Activated CD4-positive, alpha-beta T cell treated with anti-CD3 and anti-CD28 coated beads for 36 hours (primary cell): ENCODE data around the gene OR2F1. TPM values are rescaled to one million over a fixed set of nuclear protein-coding genes. Genes with fewer than 3 reads are reported as not detected.
"Not testable (repeated sequence)": the region's sequence is repeated elsewhere in the genome, so short reads cannot be mapped to it uniquely, and the experiment has no call there.

ENCODE experiments used
- ATAC-seq: fragments of 200-7000 bp; cut with Tn5 transposase; one replicate; pipeline ENCODE4 v1.10.0; 2021; ENCODE audit warnings: mild to moderate bottlenecking, moderate library complexity
- CTCF ChIA-PET: fragments of 350-600 bp; sonication (Branson Sonifier 250); formaldehyde crosslinking; loops from one replicate; lab custom pipeline; 2021; ENCODE audit warnings: antibody characterized with exemption; lab: Charles Lee
- POLR2A ChIA-PET: fragments of 350-600 bp; sonication (Branson Sonifier 250); formaldehyde crosslinking; loops from one replicate; lab custom pipeline; 2021; ENCODE audit warnings: antibody characterized with exemption, inconsistent platforms; lab: Charles Lee
- DNase-seq: peaks from one replicate; pipeline ENCODE4 v3.0.0-alpha.2; 2020
- H3K27ac Mint-ChIP-seq: one replicate; pipeline ENCODE4 v1.8.0; 2021; ENCODE audit warnings: mixed read lengths
- H3K27me3 Mint-ChIP-seq: one replicate; pipeline ENCODE4 v1.8.0; 2021; ENCODE audit warnings: mixed read lengths
- H3K36me3 Mint-ChIP-seq: one replicate; pipeline ENCODE4 v1.8.0; 2021; ENCODE audit warnings: low read depth, mixed read lengths
- H3K4me1 Mint-ChIP-seq: one replicate; pipeline ENCODE4 v1.8.0; 2021; ENCODE audit warnings: mixed read lengths
- H3K4me3 Mint-ChIP-seq: one replicate; pipeline ENCODE4 v1.8.0; 2021; ENCODE audit warnings: mild to moderate bottlenecking, moderate library complexity, mixed read lengths
- H3K9me3 Mint-ChIP-seq: one replicate; pipeline ENCODE4 v1.8.0; 2021; ENCODE audit warnings: low read depth, mixed read lengths
- intact Hi-C, 2 experiments: fragments of 100-400 bp; cut with DNase I in 1 of 2; cut with micrococcal nuclease in 1 of 2; formaldehyde crosslinking; loops; one replicate each; pipeline versions ENCODE4 v1.14.2 to v1.15.1; 2022 to 2024; cut with DNase I, micrococcal nuclease
- total RNA-seq, 2 experiments: library from RNA; stranded (reverse); gene quantifications; one replicate each; pipeline ENCODE4 v1.2.3, GENCODE V29; 2021

Gene OR2F1
- total RNA-seq, 2 experiments from 2014 or later = not detected

DNA sequence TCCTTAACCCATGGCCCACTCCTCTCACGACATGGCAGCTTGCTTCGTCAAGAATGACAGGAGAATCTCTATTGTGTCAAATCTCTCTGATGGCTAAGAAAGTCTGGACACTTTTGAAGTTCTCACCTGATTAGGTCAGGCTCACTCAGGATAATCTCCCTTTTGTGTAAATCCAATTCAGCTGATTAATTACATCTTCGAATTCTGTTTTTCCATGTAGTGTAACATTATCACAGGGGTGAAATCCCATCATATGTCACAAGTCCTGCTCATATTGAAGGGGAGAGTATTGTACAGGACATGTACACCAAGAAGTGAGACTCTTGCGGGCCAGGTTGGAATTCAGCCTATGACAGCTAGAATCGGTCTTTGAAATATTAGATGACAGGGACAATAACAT is 29.3 kb downstream of the OR2F1 start:
- intact Hi-C loops = no loop called here
- POLR2A ChIA-PET = interaction anchor here (0.6 to 0.7 kb wide), 3 partner anchors 7 to 626 kb away, joined by 3 to 5 read pairs (median 4); no protein-coding TSS in a partner anchor
- Mint-ChIP-seq H3K36me3 (no peaks in the 10 kb centered on the region), H3K4me3 (no peak overlapping the region), H3K27ac (no peak overlapping the region), H3K4me1 (peaks cover 6% of the 10 kb centered on the region), H3K27me3 (peaks cover 2% of the 10 kb centered on the region), H3K9me3 (peaks cover 2% of the 10 kb centered on the region)
- DNase-seq (no peak), ATAC-seq (no peak)
- CTCF ChIA-PET = no interaction called here

DNA sequence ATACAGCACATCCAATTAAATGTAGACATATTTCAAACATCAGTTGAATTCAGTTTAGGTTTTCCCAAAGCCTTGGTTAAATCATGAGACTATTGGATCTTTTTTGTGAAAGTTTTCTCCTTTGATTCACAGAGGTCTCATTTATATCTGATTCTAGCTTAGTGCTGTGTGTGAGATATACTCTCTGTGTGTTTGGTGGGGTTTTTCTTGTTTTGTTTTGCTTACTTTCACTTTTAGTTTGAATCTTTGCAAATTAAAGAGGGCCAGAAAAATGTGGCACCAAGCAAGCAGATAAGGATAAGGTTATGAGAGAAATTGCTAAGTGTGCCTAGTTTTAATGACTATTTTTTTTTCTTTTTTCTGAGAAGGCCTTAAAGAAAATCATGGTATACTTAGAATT is 32.9 kb downstream of the OR2F1 start:
- CTCF ChIA-PET = no interaction called here
- Mint-ChIP-seq H3K4me3 (no peak overlapping the region), H3K27me3 (peaks cover 10% of the 10 kb centered on the region), H3K27ac (no peak overlapping the region), H3K36me3 (no peaks in the 10 kb centered on the region), H3K4me1 (peaks cover 6% of the 10 kb centered on the region), H3K9me3 (peaks cover 11% of the 10 kb centered on the region)
- POLR2A ChIA-PET = no interaction called here
- no peak for ATAC-seq
- no peak for DNase-seq
- intact Hi-C loops = no loop called here

DNA sequence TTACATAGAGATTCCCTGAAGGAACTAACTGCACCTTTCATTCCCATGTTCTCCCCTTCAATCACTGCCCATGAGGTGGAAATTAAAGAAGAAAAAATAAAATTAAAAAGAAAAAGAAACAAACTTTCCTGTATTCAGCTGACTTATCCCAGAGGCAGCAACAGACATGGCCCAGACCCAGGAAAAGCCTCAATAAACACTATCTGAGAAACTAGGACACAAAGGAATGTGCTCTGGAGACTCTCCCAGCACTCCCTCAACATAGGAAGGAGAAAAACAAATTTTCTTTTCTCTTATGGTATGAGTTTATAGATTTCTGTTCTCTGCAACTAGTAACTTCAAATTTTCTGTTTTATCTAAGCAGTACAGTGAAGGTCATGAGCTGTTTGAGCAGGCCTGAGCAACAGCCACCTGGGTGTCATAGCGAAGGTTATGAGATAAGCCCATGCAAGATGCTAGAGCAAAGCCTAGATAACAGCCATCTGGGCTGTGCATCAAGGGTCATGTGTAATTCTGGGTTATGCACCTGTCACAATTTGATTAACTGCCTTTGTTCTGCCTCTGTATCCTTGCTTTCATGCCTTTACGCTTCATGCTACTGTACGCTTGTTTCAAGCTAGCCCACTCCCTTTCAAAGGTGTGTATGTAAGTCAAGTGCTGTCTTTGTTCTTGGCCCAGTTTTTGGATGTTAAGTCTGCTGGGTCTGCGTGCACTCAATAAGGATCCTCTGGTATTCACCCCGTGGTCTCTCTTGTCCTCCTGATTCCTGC is 34.5 kb downstream of the OR2F1 start:
- CTCF ChIA-PET = no interaction called here

DNA sequence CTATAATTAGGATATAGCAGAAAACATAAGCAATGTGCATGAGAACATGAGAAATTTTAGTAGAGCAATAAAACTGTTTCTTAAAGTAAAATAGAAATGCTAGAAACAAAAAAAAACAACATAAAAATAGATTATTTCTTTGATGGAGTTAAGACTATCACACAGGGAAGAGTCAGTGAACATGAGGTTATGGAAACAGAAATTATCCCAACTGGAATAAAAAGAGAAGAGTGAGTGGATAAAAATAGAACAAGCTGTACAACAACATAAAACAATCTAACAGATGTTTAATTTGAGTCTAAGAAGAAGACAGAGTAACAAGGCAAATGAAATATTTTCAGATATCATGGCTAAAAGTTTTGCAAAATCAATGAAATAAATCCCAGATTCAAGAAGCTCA is 38.0 kb downstream of the OR2F1 start:
- Mint-ChIP-seq H3K36me3 (no peaks in the 10 kb centered on the region), H3K4me1 (peaks cover 2% of the 10 kb centered on the region), H3K27me3 (peaks cover 12% of the 10 kb centered on the region), H3K27ac (no peak overlapping the region), H3K4me3 (no peak overlapping the region), H3K9me3 (peaks cover 11% of the 10 kb centered on the region)
- ChIA-PET CTCF (no interaction called here), POLR2A (no interaction called here)
- DNase-seq (no peak), ATAC-seq (no peak)
- intact Hi-C loops = no loop called here

More for the DNA sequence above, 34.5 kb downstream of the OR2F1 start:
- no peak for DNase-seq
- H3K4me1 Mint-ChIP-seq = peaks cover 6% of the 10 kb centered on the region
- H3K4me3 Mint-ChIP-seq = no peak overlapping the region
- POLR2A ChIA-PET = no interaction called here
- H3K36me3 Mint-ChIP-seq = no peaks in the 10 kb centered on the region
- peaks cover 12% of the 10 kb centered on the region for H3K27me3 Mint-ChIP-seq
- H3K9me3 Mint-ChIP-seq = peaks cover 11% of the 10 kb centered on the region
- no peak for ATAC-seq
- intact Hi-C loops = no loop called here
- H3K27ac Mint-ChIP-seq = no peak overlapping the region

DNA sequence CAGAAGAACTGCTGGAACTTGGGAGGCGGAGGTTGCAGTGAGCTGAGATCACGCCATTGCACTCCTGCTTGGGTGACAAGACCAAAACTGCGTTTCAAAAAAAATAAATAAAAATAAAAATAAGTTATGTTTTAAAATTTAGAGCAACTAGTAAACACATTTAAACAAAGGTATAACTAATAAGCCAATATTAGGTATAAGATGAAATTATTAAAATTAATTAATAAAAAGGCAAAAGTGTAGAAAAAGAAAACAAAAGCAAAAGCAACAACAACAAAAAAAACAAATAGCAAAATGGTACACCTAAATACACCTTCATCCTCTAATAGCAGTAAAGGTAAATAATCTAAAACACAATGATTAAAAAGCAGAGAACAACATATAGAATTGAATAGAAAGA is 39.3 kb downstream of the OR2F1 start:
- H3K4me1 Mint-ChIP-seq = no peaks in the 10 kb centered on the region
- ATAC-seq (no peak), DNase-seq (no peak)
- POLR2A ChIA-PET = no interaction called here
- no peak overlapping the region for H3K27ac Mint-ChIP-seq
- CTCF ChIA-PET = no interaction called here
- no peak overlapping the region for H3K4me3 Mint-ChIP-seq
- H3K36me3 Mint-ChIP-seq = no peaks in the 10 kb centered on the region
- peaks cover 8% of the 10 kb centered on the region for H3K9me3 Mint-ChIP-seq
- intact Hi-C loops = no loop called here
- H3K27me3 Mint-ChIP-seq = peaks cover 12% of the 10 kb centered on the region

DNA sequence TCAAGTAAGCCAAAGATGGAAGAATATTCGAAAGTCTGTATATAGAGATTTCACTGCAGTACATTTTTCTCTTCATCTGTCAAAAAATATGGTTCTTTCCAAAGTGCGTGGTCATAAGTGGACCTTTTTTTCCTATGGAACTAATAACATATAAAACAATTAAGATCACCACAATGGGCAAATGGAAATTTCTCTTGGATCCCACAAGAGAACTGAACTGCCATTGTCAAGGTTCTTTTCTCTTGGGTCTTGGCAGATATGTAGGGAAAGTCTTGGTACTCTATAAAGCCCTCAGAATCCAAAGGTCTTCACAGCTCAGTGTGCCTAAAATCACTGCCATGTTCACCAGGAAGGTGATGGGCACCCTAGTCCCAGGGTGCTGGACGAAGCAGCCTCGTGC is 45.4 kb downstream of the OR2F1 start, which contains the start of gene OR6B1:
OR6B1 (plus strand) TSS at position 301 of the 400 bp plus-strand sequence. CDS start 3,677 bp downstream, outside the sequence.
- Mint-ChIP-seq H3K27ac (no peak within 1 kb of the TSS), H3K9me3 (no peaks in the 10 kb centered on the region), H3K27me3 (peaks cover 10% of the 10 kb centered on the region), H3K36me3 (no peaks in the 10 kb centered on the region), H3K4me3 (no peak within 1 kb of the TSS), H3K4me1 (no peaks in the 10 kb centered on the region)
- intact Hi-C loops = no loop called here
- ChIA-PET POLR2A (no interaction called here), CTCF (no interaction called here)
- DNase-seq (no peak), ATAC-seq (no peak)

DNA sequence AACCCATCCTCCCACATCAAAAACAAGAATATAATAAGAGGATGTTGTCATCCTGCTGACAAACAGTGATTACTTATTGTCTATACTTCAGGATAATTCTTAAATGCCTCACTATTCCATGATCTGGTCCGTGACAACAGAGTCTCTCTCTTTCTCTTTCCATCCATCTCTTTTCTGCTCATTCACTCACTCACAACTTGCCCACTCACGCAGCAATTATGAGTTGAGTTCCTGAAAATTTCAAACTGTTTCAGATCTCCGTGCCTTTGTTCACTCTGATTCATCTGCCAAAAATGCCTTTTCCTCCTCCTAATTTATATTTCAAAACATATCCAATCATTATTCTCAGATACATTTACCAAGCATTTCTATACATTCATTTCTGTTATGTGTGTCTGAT is 46.9 kb downstream of the OR2F1 start:
- ATAC-seq (no peak), DNase-seq (no peak)
- ChIA-PET CTCF (no interaction called here), POLR2A (no interaction called here)
- H3K36me3 Mint-ChIP-seq = no peaks in the 10 kb centered on the region
- H3K9me3 Mint-ChIP-seq = no peaks in the 10 kb centered on the region
- H3K4me3 Mint-ChIP-seq = no peak overlapping the region
- H3K27me3 Mint-ChIP-seq = peaks cover 13% of the 10 kb centered on the region
- no peak overlapping the region for H3K27ac Mint-ChIP-seq
- intact Hi-C loops = no loop called here
- H3K4me1 Mint-ChIP-seq = no peaks in the 10 kb centered on the region

DNA sequence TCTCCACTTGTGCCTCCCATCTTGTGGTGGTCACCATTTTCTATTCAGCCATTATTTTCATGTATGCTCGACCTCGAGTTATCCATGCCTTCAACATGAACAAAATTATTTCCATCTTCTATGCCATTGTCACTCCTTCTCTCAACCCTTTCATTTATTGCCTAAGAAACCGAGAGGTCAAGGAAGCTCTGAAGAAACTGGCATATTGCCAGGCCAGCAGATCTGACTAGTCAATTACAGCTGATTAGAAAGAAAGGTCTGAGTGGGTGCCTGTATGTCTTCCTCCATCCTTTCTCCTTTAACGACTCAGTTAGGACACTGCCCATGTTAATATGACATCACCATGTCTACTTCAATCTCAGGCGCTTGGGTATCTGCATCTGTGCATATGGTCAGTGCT is 50.1 kb downstream of the OR2F1 start:
- intact Hi-C loops = no loop called here
- no peaks in the 10 kb centered on the region for H3K4me1 Mint-ChIP-seq

DNA sequence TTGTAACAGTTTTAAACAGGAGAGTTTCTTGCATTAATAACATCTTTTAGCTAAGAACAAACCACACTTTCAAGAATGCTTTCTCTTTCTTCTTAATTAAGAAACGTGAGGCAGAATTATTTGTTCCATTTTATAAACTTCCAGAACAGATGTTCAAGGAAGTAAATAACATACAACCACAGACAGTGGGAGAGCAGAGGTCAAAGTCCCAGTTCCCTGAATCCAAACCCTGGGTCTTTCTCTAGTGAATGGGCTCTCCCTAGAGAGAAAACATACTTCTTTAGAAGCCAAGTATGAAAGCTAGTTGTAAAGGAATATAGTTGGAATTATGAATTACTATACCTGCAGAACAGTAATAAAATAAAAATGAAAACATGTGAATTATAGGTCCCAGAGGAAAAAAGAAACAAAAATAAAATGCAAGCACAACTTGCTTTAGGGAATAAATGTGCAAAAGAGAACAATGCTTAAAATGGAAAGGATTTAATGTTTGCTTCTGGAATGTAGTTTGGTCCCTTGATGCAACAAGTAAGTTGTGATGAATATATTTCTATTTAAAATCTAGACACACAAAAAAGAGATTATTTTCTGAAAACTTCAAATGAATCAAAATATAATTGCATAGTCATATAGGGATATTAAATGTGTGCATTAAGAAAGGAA is 51.5 kb downstream of the OR2F1 start:
- DNase-seq (no peak), ATAC-seq (no peak)
- no peak overlapping the region for H3K27ac Mint-ChIP-seq
- H3K9me3 Mint-ChIP-seq = peaks cover 12% of the 10 kb centered on the region
- no peaks in the 10 kb centered on the region for H3K4me1 Mint-ChIP-seq
- H3K36me3 Mint-ChIP-seq = no peaks in the 10 kb centered on the region
- H3K27me3 Mint-ChIP-seq = peaks cover 13% of the 10 kb centered on the region
- CTCF ChIA-PET = interaction anchor here (0.6 kb wide), 1 partner anchor 451 kb away, joined by 3 read pairs; no protein-coding TSS in a partner anchor
- POLR2A ChIA-PET = no interaction called here
- intact Hi-C loops = no loop called here
- H3K4me3 Mint-ChIP-seq = no peak overlapping the region

More for the DNA sequence above, 50.1 kb downstream of the OR2F1 start:
- ATAC-seq = no peak
- Mint-ChIP-seq H3K36me3 (no peaks in the 10 kb centered on the region), H3K27me3 (peaks cover 13% of the 10 kb centered on the region), H3K9me3 (peaks cover 5% of the 10 kb centered on the region), H3K27ac (no peak overlapping the region), H3K4me3 (no peak overlapping the region)
- POLR2A ChIA-PET = no interaction called here
- CTCF ChIA-PET = no interaction called here
- no peak for DNase-seq

DNA sequence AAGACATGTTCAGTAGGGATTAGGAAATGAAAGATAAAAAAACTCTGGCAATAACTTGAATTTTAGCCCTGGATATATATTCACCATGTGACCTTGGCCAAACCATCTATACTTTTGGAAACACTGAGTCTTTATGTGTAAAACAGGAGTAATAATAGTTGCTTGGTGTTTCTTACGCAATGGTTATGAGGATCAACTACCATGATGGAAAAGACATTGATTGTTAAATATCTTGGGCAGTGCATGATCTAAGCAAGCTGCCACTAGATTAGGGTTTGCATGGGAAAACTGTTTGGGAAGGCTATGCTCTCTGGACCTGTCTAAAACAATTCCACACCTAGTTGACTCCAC is 52.0 kb downstream of the OR2F1 start:
- ChIA-PET CTCF (interaction anchor here (0.6 kb wide), 1 partner anchor 451 kb away, joined by 3 read pairs; no protein-coding TSS in a partner anchor), POLR2A (interaction anchor here (0.9 kb wide), 1 partner anchor 430 kb away, joined by 5 read pairs; no protein-coding TSS in a partner anchor)
- DNase-seq = no peak
- no peak overlapping the region for H3K4me3 Mint-ChIP-seq
- H3K36me3 Mint-ChIP-seq = no peaks in the 10 kb centered on the region
- no peak overlapping the region for H3K27ac Mint-ChIP-seq
- peaks cover 14% of the 10 kb centered on the region for H3K9me3 Mint-ChIP-seq
- H3K4me1 Mint-ChIP-seq = no peaks in the 10 kb centered on the region
- peaks cover 13% of the 10 kb centered on the region for H3K27me3 Mint-ChIP-seq
- intact Hi-C loops = no loop called here
- ATAC-seq = no peak

DNA sequence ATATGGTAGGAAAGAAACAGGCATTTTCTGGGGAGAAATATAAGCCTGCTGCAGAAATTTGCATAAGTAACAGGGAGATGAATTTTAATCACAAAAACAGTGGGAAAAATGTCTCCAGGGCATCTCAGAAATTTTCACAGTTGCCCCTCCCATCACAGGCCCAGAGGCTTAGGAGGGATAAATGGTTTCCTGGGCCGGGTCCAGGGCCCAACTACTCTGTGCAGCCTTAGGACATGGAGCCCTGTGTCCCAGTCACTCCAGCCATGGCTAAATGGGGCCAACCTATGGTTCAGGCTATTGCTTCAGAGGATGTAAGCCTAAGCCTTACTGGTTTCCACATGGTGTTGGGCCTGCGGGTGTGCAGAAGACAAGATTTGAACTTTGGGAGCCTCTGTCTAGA is 54.7 kb downstream of the OR2F1 start:
- ATAC-seq (no peak), DNase-seq (no peak)
- POLR2A ChIA-PET = no interaction called here
- no peaks in the 10 kb centered on the region for H3K36me3 Mint-ChIP-seq
- H3K4me1 Mint-ChIP-seq = no peaks in the 10 kb centered on the region
- intact Hi-C loops = no loop called here
- H3K9me3 Mint-ChIP-seq = peaks cover 14% of the 10 kb centered on the region
- H3K27ac Mint-ChIP-seq = no peak overlapping the region
- CTCF ChIA-PET = no interaction called here
- no peak overlapping the region for H3K4me3 Mint-ChIP-seq
- H3K27me3 Mint-ChIP-seq = peaks cover 9% of the 10 kb centered on the region

DNA sequence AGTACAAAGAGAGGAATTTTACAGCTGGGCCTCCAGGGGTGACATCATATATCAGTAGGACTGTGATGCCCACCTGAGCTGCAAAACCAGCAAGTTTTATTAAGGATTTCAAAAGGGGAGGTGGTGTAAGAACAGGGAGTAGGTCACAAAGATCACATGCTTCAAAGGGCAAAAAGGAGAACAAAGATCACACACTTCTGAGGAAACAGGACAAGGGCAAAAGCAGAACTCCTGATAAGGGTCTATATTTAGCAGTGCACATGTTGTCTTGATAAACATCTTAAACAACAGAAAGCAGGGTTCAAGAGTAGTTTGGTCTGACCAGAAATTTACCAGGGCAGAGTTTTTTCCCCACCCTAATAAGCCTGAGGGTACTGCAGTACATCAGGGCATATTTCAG is 55.4 kb downstream of the OR2F1 start:
- peaks cover 14% of the 10 kb centered on the region for H3K9me3 Mint-ChIP-seq
- CTCF ChIA-PET, H3K36me3 Mint-ChIP-seq, H3K27ac Mint-ChIP-seq, H3K4me1 Mint-ChIP-seq, ATAC-seq, H3K4me3 Mint-ChIP-seq, intact Hi-C loops, H3K27me3 Mint-ChIP-seq, DNase-seq: not testable (repeated sequence)
- POLR2A ChIA-PET = interaction anchor here (0.6 kb wide), 1 partner anchor 80 kb away, joined by 3 read pairs; no protein-coding TSS in a partner anchor
